Adrenal gland (tissue), 5 donors: ENCODE data around the gene NAPSA.

ENCODE experiments used
- POLR2A ChIP-seq, 2 donors: fragments of 450-650 bp; IDR thresholded peaks; one replicate each; pipeline ENCODE4 v1.6.1; 2017; ENCODE audit warnings: antibody characterized with exemption in 2 of 2, mild to moderate bottlenecking in 2 of 2, moderate library complexity in 1 of 2
- TF ChIP-seq, protein P1 (sequence below), 6 experiments: fragments of 450-650 bp in 4 of 6; fragments of 200-600 bp in 2 of 6; sonication (generic) in 1 of 6; IDR thresholded peaks; 1 replicate in 5 of 6; 2 replicates in 1 of 6; pipeline versions ENCODE4 v1.5.1 to v1.8.0; 2016 to 2021; ENCODE audit warnings: antibody characterized with exemption in 6 of 6, mild to moderate bottlenecking in 2 of 6, moderate library complexity in 1 of 6
- donor health status: DM: no; HTN: no; CAD: no.

GRCh38 chr19:50387868-50388245 lies 22.4 kb upstream of the NAPSA start:
- TF ChIP-seq POLR2A (IDR thresholded peaks at IDR 0.05), result no peak
- TF ChIP-seq, protein P1, sequence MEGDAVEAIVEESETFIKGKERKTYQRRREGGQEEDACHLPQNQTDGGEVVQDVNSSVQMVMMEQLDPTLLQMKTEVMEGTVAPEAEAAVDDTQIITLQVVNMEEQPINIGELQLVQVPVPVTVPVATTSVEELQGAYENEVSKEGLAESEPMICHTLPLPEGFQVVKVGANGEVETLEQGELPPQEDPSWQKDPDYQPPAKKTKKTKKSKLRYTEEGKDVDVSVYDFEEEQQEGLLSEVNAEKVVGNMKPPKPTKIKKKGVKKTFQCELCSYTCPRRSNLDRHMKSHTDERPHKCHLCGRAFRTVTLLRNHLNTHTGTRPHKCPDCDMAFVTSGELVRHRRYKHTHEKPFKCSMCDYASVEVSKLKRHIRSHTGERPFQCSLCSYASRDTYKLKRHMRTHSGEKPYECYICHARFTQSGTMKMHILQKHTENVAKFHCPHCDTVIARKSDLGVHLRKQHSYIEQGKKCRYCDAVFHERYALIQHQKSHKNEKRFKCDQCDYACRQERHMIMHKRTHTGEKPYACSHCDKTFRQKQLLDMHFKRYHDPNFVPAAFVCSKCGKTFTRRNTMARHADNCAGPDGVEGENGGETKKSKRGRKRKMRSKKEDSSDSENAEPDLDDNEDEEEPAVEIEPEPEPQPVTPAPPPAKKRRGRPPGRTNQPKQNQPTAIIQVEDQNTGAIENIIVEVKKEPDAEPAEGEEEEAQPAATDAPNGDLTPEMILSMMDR (IDR thresholded peaks at IDR 0.05), result no peak
